Measurements from ENCODE around the gene FAT4. TPM values are rescaled to one million over a fixed set of nuclear protein-coding genes. Genes with fewer than 3 reads are reported as not detected.

FAT4 gene
- total RNA-seq, 2 experiments from 2014 or later, result not detected

DNA sequence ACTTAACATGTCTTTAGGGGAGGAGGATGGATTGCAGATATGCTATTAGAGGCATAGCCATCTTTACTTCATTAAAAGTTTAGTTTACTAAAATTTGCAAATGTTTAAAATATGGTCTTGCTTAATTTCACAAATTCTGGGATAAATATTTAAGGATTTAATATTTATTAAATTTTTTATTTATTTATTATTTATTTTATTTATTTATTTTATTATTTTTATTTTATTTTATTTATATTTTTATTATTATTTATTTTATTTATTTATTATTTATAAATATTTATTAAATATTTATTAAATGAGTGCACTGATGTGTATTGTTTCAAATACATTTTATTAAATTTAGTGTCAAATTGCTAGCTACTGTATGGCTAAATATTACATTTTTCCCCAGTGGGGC, 46.0 kb downstream of the FAT4 start:
- no peaks in the 10 kb centered on the region for H3K4me1 Mint-ChIP-seq
- CTCF ChIA-PET, result no interaction called here
- POLR2A ChIA-PET, result no interaction called here
- no peak for DNase-seq
- H3K9me3 Mint-ChIP-seq, result peaks cover 2% of the 10 kb centered on the region
- no peak overlapping the region for H3K4me3 Mint-ChIP-seq
- no peaks in the 10 kb centered on the region for H3K27me3 Mint-ChIP-seq
- no peak overlapping the region for H3K27ac Mint-ChIP-seq
- H3K36me3 Mint-ChIP-seq (ENCODE audit: low read depth), result no peaks in the 10 kb centered on the region
